Osteoblast (primary cell): ENCODE data around the gene EIF2D. TPM values are rescaled to one million over a fixed set of nuclear protein-coding genes. Genes with fewer than 3 reads are reported as not detected.
A peak's percentile ranks its signal among the peaks of the same experiment; 100 is the strongest.

Experiments
- DNase-seq: peaks from one replicate; pipeline ENCODE4 v3.0.0; 2011; ENCODE audit warnings: low spot score, mixed read lengths; ENCODE audit not compliant: insufficient read length; ENCODE audit errors: missing footprints
- H2AFZ ChIP-seq: 2 replicates; pipeline ENCODE4 v1.6.0; 2011; ENCODE audit warnings: mild to moderate bottlenecking, low read length
- H3K27ac ChIP-seq: 2 replicates; pipeline ENCODE4 v1.5.1; 2011; ENCODE audit warnings: mild to moderate bottlenecking, low read depth, low read length, moderate library complexity
- H3K27me3 ChIP-seq: 2 replicates; pipeline ENCODE4 v1.6.0; 2012; ENCODE audit warnings: mild to moderate bottlenecking, control low read depth, inconsistent platforms, low read length, moderate library complexity; ENCODE audit not compliant: insufficient read depth
- H3K36me3 ChIP-seq: 2 replicates; pipeline ENCODE4 v1.5.1; 2011; ENCODE audit warnings: mild to moderate bottlenecking, low read length, control low read depth, moderate library complexity; ENCODE audit not compliant: insufficient read depth
- H3K4me1 ChIP-seq: 2 replicates; pipeline ENCODE4 v1.5.1; 2011; ENCODE audit warnings: mild to moderate bottlenecking, low read length, control low read depth, moderate library complexity; ENCODE audit not compliant: insufficient read depth
- H3K4me2 ChIP-seq: 2 replicates; pipeline ENCODE4 v1.6.0; 2011; ENCODE audit warnings: mild to moderate bottlenecking, low read length; ENCODE audit not compliant: insufficient read depth
- H3K4me3 ChIP-seq: fragments of 200-600 bp; sonication (generic); 3 replicates; pipeline ENCODE4 v1.5.1; 2012; ENCODE audit warnings: mild to moderate bottlenecking, low read length, inconsistent platforms; ENCODE audit not compliant: insufficient read depth
- H3K79me2 ChIP-seq: 2 replicates; pipeline ENCODE4 v1.6.0; 2012; ENCODE audit warnings: mild to moderate bottlenecking, low read length, control low read depth, inconsistent platforms; ENCODE audit not compliant: insufficient read depth
- H3K9me3 ChIP-seq: 2 replicates; pipeline ENCODE4 v1.5.1; 2011; ENCODE audit warnings: low read depth, low read length, control low read depth
- H4K20me1 ChIP-seq: 2 replicates; pipeline ENCODE4 v1.6.0; 2012; ENCODE audit warnings: mild to moderate bottlenecking, low read length, control low read depth; ENCODE audit not compliant: insufficient read depth
- CTCF ChIP-seq: IDR thresholded peaks from 2 replicates; pipeline ENCODE4 v1.5.1; 2011; ENCODE audit warnings: mild to moderate bottlenecking, low read depth, low read length, moderate library complexity; ENCODE audit errors: extremely low read depth
- total RNA-seq: library from RNA; depleted of rRNA; stranded (reverse); fragments of >200 nt; gene quantifications from 2 replicates; pipeline ENCODE4 v1.2.3, GENCODE V29; 2012

Gene EIF2D
- total RNA-seq, 1 donor = 52.8 TPM

- no peak for TF ChIP-seq CTCF
- Histone ChIP-seq H3K27me3 (no peaks in the 10 kb centered on the region), H3K36me3 (peaks cover 9% of the 10 kb centered on the region), H3K27ac (peak overlapping the region; percentile 5), H3K4me3 (no peak overlapping the region), H4K20me1 (peaks cover 10% of the 10 kb centered on the region), H3K9me3 (no peaks in the 10 kb centered on the region), H3K4me1 (peaks cover 16% of the 10 kb centered on the region), H3K79me2 (peaks cover 18% of the 10 kb centered on the region), H3K4me2 (no peak overlapping the region), H2AFZ (no peak overlapping the region)
- peak; percentile 77 for DNase-seq
Observed at GRCh38 chr1:206655471-206655882, 43.2 kb upstream of the EIF2D start.

GRCh38 chr1:206654828-206655227, 42.6 kb upstream of the EIF2D start:
- Histone ChIP-seq H3K4me2 (no peak overlapping the region), H3K4me1 (peaks cover 16% of the 10 kb centered on the region), H4K20me1 (peaks cover 10% of the 10 kb centered on the region), H3K79me2 (peaks cover 21% of the 10 kb centered on the region), H3K27me3 (no peaks in the 10 kb centered on the region), H3K9me3 (no peaks in the 10 kb centered on the region), H3K27ac (no peak overlapping the region), H3K36me3 (peaks cover 9% of the 10 kb centered on the region), H2AFZ (no peak overlapping the region), H3K4me3 (no peak overlapping the region)
- TF ChIP-seq CTCF = no peak
- DNase-seq = peak; percentile 79

- Histone ChIP-seq H3K4me3 (no peak overlapping the region), H3K9me3 (no peaks in the 10 kb centered on the region), H3K79me2 (peaks cover 29% of the 10 kb centered on the region), H3K4me2 (no peak overlapping the region), H2AFZ (no peak overlapping the region), H3K4me1 (peaks cover 16% of the 10 kb centered on the region), H4K20me1 (peaks cover 10% of the 10 kb centered on the region), H3K27ac (no peak overlapping the region), H3K36me3 (peaks cover 15% of the 10 kb centered on the region), H3K27me3 (no peaks in the 10 kb centered on the region)
- no peak for DNase-seq
- no peak for TF ChIP-seq CTCF
Observed at GRCh38 chr1:206653715-206654459, 41.6 kb upstream of the EIF2D start.

- Histone ChIP-seq H3K27me3 (no peaks in the 10 kb centered on the region), H2AFZ (no peak overlapping the region), H3K4me2 (no peak overlapping the region), H4K20me1 (peaks cover 10% of the 10 kb centered on the region), H3K4me3 (no peak overlapping the region), H3K4me1 (peaks cover 16% of the 10 kb centered on the region), H3K27ac (no peak overlapping the region), H3K79me2 (peaks cover 44% of the 10 kb centered on the region), H3K9me3 (no peaks in the 10 kb centered on the region), H3K36me3 (peaks cover 30% of the 10 kb centered on the region)
- TF ChIP-seq CTCF = no peak
- no peak for DNase-seq
Observed at GRCh38 chr1:206651958-206652890, 40.0 kb upstream of the EIF2D start.
